ENCODE results near the gene LDLRAP1.

The LDLRAP1 gene

GRCh38 chr1:25529518-25530185, 13.8 kb upstream of the LDLRAP1 start:
- H3K4me3 ChIP-seq = no peak overlapping the region
- H3K27me3 ChIP-seq = no peaks in the 10 kb centered on the region
- no peaks in the 10 kb centered on the region for H4K20me1 ChIP-seq
- H3K4me2 ChIP-seq = peak overlapping the region; percentile 5 to 71 (median 52); a peak in 16 of 22 replicates
- no peak overlapping the region for H3K27ac ChIP-seq
- H3K9ac ChIP-seq = no peak overlapping the region
- H3K9me3 ChIP-seq (replicated peaks in 1 of 11) = no peaks in the 10 kb centered on the region
- TF ChIP-seq Cebpa-rat (IDR thresholded peaks at IDR 0.05) = no peak
- H3K36me3 ChIP-seq = no peaks in the 10 kb centered on the region
- H3K4me1 ChIP-seq = peaks cover 0 to 18% (median 6%) of the 10 kb centered on the region in 10 experiments; a peak in 17 of 20 replicates

DNA sequence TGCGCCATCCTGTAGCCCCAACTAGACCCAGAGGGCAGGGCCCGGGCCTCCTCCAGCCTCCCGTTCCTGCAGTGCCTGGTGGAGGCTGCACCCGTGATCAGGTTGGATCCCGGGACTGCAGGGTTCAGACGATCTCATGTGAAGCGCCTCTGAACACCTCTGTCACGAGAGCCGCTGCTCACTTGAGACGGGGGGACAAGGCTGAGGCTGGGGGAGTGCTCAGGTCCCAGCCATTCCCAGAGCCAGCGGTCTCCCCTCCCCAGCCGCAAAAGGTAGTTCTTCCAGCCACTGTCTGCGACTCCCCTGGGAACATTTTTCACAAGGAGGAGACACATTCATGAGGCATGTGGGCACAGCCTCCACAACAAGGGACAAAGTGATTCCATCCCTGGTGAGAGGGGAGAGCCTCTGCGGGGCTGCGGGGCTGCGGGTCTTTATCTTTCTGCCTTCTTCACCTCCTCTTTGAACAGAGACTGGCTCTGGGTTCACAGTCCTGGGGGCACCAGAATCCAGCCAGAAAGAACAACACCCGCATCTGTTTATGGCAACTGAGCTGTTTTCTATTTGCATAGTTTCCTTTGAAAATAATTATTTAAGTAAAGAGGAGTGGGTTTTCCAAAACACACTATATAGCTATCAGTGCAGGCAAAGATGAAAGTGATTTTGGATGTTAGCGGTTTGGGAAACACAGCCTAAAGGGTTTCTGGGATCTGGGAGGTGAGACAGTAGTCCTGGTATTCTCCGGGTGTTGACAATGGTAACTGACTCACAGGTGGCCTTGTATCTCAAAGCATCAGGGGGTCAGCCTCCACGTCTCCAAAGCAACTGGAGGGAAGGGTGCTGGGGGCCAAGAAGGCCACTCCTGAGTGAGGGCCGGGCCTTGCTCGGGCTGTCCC, 13.0 kb upstream of the LDLRAP1 start:
- no peak overlapping the region for H3K27ac ChIP-seq
- no peak overlapping the region for H3K9ac ChIP-seq
- H3K27me3 ChIP-seq = no peaks in the 10 kb centered on the region
- no peaks in the 10 kb centered on the region for H3K36me3 ChIP-seq
- no peak overlapping the region for H3K4me3 ChIP-seq
- H4K20me1 ChIP-seq = no peaks in the 10 kb centered on the region; a peak in 1 of 22 replicates
- TF ChIP-seq Cebpa-rat (IDR thresholded peaks at IDR 0.05) = no peak
- no peak overlapping the region for H3K4me2 ChIP-seq
- peaks cover 0 to 15% (median 6%) of the 10 kb centered on the region in 10 experiments; a peak in 17 of 20 replicates for H3K4me1 ChIP-seq
- no peaks in the 10 kb centered on the region for H3K9me3 ChIP-seq (replicated peaks in 1 of 11)

DNA sequence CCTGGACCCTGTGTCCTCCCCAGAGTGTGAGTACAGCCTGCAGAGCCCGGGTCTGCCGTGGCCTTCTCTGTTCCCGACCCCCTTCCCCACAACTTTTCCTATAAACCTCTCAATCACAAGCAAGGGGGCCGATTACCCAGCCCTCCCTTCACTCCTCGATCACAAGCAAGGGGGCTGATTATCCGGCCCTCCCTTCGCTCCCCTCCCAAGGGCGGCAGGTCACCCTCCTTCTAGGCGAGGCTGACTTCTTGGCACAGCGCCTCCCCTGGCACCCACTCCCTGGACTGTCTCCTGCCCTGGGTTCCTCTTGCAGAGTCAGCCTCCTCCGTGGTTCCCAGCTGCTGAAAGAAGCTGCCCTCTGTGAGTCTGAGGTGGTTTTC, 12.3 kb upstream of the LDLRAP1 start:
- Histone ChIP-seq H3K9ac (no peak overlapping the region), H3K4me1 (peaks cover 0 to 15% (median 6%) of the 10 kb centered on the region in 10 experiments; a peak in 17 of 20 replicates), H3K27me3 (no peaks in the 10 kb centered on the region), H3K9me3 (replicated peaks in 1 of 11) (no peaks in the 10 kb centered on the region), H3K36me3 (no peaks in the 10 kb centered on the region), H3K4me3 (no peak overlapping the region), H4K20me1 (no peaks in the 10 kb centered on the region; a peak in 1 of 22 replicates), H3K4me2 (no peak overlapping the region), H3K27ac (no peak overlapping the region)
- TF ChIP-seq Cebpa-rat (IDR thresholded peaks at IDR 0.05) = no peak

GRCh38 chr1:25532970-25533369, 10.4 kb upstream of the LDLRAP1 start:
- no peaks in the 10 kb centered on the region for H3K36me3 ChIP-seq
- TF ChIP-seq Cebpa-rat (IDR thresholded peaks at IDR 0.05) = no peak

DNA sequence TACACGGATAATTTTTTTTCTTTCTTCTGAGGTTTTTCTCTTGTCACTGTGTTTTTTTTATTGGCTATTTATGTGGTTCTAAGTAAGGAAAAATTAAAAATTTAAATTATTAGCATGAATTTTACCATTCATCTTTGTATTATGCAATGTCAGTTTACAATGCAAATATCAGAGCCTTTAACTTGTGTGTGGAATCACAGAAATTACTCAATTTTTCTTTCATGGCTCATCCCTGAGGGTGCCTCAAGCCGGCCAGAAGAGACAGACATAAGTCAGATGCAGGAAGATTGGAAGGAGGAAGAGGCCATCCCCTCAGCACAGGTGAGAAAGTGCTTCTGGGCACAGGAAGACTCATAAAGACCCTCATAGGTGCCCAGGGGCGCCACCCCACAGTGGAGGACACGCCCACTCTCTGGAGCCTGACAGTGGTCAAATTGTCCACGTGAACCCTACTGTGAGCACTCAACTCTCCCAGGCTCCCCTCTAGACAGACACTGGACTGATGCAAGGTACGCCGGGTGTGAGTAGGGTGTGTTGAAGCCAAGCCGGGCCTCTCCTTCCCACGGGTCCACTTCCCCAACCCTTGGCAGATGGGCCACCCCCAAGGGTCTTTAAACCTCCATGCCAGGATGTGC, 9.5 kb upstream of the LDLRAP1 start:
- H3K4me1 ChIP-seq = peaks cover 6 to 15% (median 10%) of the 10 kb centered on the region in 10 experiments; a peak in 19 of 20 replicates
- TF ChIP-seq Cebpa-rat (IDR thresholded peaks at IDR 0.05) = no peak
- H3K4me2 ChIP-seq = no peak overlapping the region
- H3K9me3 ChIP-seq (replicated peaks in 1 of 11) = no peaks in the 10 kb centered on the region
- H3K36me3 ChIP-seq = no peaks in the 10 kb centered on the region
- no peak overlapping the region for H3K4me3 ChIP-seq
- H4K20me1 ChIP-seq = no peaks in the 10 kb centered on the region; a peak in 1 of 22 replicates
- H3K9ac ChIP-seq = no peak overlapping the region
- no peaks in the 10 kb centered on the region for H3K27me3 ChIP-seq
- no peak overlapping the region for H3K27ac ChIP-seq

More at GRCh38 chr1:25532970-25533369, 10.4 kb upstream of the LDLRAP1 start:
- Histone ChIP-seq H3K4me1 (peaks cover 6 to 15% (median 10%) of the 10 kb centered on the region in 10 experiments; a peak in 19 of 20 replicates), H3K27ac (no peak overlapping the region), H4K20me1 (no peaks in the 10 kb centered on the region; a peak in 1 of 22 replicates), H3K9ac (no peak overlapping the region), H3K9me3 (replicated peaks in 1 of 11) (no peaks in the 10 kb centered on the region), H3K4me2 (no peak overlapping the region), H3K4me3 (no peak overlapping the region), H3K27me3 (no peaks in the 10 kb centered on the region)

DNA sequence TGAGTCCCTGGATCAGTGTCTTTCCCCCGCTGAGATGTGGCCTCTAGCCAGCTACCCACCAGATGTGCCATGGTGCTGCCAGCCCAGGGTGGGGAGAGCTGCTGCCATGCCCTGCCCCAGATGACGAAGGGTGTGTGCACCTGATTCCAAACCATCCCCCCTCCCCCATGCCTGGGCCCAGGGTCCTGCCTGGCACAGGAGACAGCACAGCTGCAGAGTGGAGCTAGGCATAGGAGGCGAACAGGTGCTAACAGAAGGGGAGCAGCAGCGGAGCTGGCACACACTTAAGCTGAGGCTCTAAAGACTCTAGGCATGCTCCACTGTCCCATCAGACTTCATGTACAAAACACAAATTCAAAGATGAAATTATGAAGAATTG, 9.0 kb upstream of the LDLRAP1 start:
- Histone ChIP-seq H3K4me2 (no peak overlapping the region), H3K27me3 (no peaks in the 10 kb centered on the region), H3K9me3 (replicated peaks in 1 of 11) (no peaks in the 10 kb centered on the region), H3K36me3 (no peaks in the 10 kb centered on the region), H3K9ac (no peak overlapping the region), H3K4me3 (no peak overlapping the region), H3K4me1 (peaks cover 4 to 12% (median 8%) of the 10 kb centered on the region in 10 experiments; a peak in 19 of 20 replicates), H4K20me1 (no peaks in the 10 kb centered on the region; a peak in 1 of 22 replicates), H3K27ac (no peak overlapping the region)
- no peak for TF ChIP-seq Cebpa-rat (IDR thresholded peaks at IDR 0.05)

GRCh38 chr1:25536124-25536523, 7.3 kb upstream of the LDLRAP1 start:
- H3K4me2 ChIP-seq = no peak overlapping the region
- H3K4me1 ChIP-seq = peaks cover 0 to 8% (median 4%) of the 10 kb centered on the region in 10 experiments; a peak in 5 of 20 replicates
- H3K27ac ChIP-seq = no peak overlapping the region
- no peaks in the 10 kb centered on the region; a peak in 1 of 22 replicates for H4K20me1 ChIP-seq
- H3K9me3 ChIP-seq (replicated peaks in 1 of 11) = no peaks in the 10 kb centered on the region
- H3K9ac ChIP-seq = no peak overlapping the region
- no peak overlapping the region for H3K4me3 ChIP-seq
- no peaks in the 10 kb centered on the region for H3K27me3 ChIP-seq
- no peaks in the 10 kb centered on the region for H3K36me3 ChIP-seq
- TF ChIP-seq Cebpa-rat (IDR thresholded peaks at IDR 0.05) = no peak

DNA sequence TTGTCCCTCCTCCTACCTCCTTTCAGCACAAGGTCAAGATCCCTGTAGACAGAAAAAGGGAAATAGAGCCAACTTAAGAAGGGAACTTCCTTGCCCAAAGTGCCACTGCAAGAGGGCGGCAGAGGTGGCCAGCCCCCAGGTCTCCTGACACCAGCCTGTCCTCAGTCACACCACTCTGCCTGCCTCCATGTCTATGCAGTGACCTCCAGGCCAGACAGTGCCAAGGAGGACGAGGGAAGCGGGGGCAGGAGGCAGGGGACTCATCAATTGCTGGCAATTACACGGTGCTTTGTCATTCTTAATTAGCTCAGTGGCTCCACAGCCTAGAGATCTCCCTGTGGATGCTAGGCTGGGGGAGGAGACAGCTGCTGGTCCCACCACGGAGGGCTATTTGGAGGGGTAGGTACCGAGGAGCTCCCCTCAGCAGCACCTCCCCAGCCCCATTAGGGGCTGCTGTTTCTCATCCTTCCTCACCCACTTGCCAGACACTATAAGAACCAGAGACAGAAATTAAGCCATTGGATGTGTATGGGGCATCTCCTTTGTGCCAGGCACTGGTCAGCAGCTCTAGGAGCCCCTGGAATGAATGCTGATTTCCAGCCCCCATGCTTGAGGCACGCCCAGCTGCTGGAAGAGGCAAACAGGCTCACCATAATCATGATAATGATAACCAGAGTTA, 6.1 kb upstream of the LDLRAP1 start:
- TF ChIP-seq Cebpa-rat (IDR thresholded peaks at IDR 0.05) = no peak
- Histone ChIP-seq H3K27ac (no peak overlapping the region), H4K20me1 (no peaks in the 10 kb centered on the region; a peak in 1 of 22 replicates), H3K4me1 (peaks cover 0 to 8% (median 4%) of the 10 kb centered on the region in 10 experiments; a peak in 5 of 20 replicates), H3K4me2 (peak overlapping the region in 4 of 11 experiments; percentile 1 to 38 (median 12); a peak in 3 of 22 replicates), H3K4me3 (no peak overlapping the region), H3K27me3 (no peaks in the 10 kb centered on the region), H3K9ac (no peak overlapping the region), H3K36me3 (no peaks in the 10 kb centered on the region), H3K9me3 (replicated peaks in 1 of 11) (no peaks in the 10 kb centered on the region)
